Erythroblast (primary cell): ENCODE results near the gene APBB3.

Experiments used
- DNase-seq, 2 experiments: peaks; one replicate each; lab custom pipeline; 2025; lab: John Stamatoyannopoulos, UW
- GATA1 ChIP-seq: IDR thresholded peaks from 2 replicates; pipeline ENCODE4 v1.6.1; 2011; ENCODE audit warnings: low read depth, mild to moderate bottlenecking, control low read depth, low read length, moderate library complexity
- POLR2A ChIP-seq: IDR thresholded peaks from 2 replicates; pipeline ENCODE4 v1.6.1; 2011; ENCODE audit warnings: mild to moderate bottlenecking, low read length

The APBB3 gene

DNA sequence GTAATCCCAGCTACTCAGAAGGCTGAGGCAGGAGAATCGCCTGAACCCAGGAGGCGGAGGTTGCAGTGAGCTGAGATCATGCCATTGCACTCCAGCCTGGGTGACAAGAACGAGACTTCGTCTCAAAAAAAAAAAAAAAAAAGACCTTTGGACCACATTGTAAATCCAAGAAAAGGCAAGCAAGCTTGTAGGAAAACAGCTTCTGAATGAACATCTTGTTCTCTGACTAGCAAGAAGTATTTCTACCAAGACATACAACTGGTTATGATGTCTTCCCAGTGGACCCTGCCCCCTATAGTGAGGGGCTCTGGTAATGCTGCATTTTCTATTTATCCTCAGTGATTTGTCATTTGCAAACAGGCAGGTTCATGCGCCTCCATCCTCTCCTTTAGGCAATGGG, 21.4 kb downstream of the APBB3 start:
- DNase-seq = no peak

DNA sequence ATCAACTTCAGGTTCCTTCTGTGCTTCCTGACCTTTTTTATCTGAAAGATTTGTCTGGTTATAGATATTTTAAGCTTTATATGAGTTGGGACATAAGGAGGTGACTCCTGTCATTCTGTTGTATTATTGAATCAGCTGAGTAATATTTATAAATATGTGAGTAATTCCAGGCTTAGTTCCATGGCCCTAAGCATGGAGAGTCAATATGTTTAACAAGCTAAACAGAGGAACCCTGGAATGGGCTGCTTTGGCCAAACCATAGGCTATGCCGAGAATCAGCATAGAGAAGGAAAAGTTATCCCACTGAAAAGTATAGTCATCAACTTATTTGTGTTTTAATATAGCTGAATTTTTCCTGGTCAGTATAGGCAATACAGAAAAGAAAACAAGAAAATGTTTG, 24.2 kb downstream of the APBB3 start:
- TF ChIP-seq POLR2A (no peak), GATA1 (no peak)
- DNase-seq = no peak

More for the DNA sequence above, 21.4 kb downstream of the APBB3 start:
- TF ChIP-seq POLR2A (no peak), GATA1 (no peak)

DNA sequence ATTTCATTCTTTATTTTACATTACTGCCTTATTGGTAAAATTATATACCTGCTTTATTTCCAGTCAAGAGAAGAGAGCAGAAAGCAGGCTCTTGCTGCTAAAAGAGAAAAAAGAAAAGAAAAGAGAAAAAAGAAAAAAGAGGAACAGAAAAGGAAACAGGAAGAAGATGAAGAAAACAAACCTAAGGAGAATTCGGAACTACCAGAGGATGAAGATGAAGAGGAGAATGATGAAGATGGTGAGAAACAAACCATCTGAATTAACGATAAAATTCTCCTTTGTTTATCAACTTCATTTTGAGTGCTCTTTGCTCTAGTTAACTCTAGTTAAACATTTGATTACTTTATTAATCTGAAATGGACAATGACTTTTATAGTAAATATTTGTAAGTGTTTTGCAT, 40.4 kb downstream of the APBB3 start:
- no peak for TF ChIP-seq POLR2A
- no peak for TF ChIP-seq GATA1
- no peak for DNase-seq

DNA sequence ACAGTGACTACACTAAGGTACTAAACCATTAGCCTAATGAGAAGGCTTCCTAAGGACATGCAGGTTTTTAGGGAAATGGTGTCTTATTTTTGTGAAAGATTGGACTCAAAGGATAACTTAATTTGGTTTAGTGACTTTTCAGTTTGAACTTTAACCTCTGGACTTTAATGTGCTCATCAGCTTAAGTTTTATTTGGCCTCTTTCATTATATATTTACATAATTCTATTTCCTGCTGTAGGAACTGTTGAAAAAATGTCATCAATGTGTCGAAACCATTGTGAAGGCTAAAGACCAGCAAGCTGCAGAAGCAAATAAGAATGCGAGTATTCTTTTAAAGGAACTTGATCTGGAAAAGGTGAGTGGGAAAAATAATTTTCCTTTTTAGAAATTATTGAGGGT, 51.3 kb downstream of the APBB3 start:
- DNase-seq = no peak
- TF ChIP-seq GATA1 (no peak), POLR2A (no peak)

DNA sequence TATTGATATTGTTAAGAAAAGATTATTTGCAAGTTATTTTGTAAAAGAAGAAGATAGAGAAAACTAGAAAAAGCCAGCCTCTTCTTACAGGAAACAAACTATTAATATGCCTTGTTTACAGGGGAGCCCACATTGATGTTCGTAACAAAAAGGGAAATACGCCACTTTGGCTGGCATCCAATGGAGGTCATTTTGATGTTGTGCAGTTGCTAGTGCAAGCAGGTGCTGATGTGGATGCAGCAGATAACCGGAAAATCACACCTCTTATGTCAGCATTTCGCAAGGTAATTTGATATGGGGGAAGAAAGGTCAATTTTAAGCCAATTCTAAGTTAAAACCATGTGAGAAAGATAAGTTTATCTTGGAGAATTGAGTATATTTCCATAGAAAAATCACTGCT, 54.5 kb downstream of the APBB3 start:
- DNase-seq = no peak
- TF ChIP-seq POLR2A (no peak), GATA1 (no peak)
